ENCODE measurements around the gene MRPS25. TPM values are rescaled to one million over a fixed set of nuclear protein-coding genes. Genes with fewer than 3 reads are reported as not detected.

Gene MRPS25
- polyA plus RNA-seq, 1 of the 3 experiments (the other 2 are of a cell fraction), result 41.5 TPM

DNA sequence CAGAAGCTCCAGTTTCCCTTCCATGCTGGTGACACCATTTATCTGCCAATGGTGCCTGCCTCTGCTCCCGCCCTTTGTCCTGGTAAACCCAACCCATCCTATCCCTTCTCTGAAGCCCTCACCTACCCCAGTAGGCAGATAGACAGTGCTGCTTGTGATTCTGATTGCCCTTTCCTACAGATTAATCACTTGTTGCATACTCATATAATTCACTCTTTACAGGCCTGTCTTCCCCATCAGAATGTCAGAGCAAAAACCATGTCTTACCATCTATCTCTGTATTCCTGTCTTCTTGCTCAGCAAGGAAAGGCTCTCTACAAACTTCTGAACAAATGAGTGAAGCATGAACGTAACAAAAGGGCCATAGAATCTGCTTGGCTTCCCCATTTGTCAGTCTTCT lies 47.9 kb downstream of the MRPS25 start (continued):
- no peak for TF ChIP-seq USF1 (IDR thresholded peaks at IDR 0.05; ENCODE audit: borderline replicate concordance, low read depth)
- no peak for TF ChIP-seq ZBTB33 (IDR thresholded peaks at IDR 0.05; ENCODE audit: borderline replicate concordance, low read depth)

DNA sequence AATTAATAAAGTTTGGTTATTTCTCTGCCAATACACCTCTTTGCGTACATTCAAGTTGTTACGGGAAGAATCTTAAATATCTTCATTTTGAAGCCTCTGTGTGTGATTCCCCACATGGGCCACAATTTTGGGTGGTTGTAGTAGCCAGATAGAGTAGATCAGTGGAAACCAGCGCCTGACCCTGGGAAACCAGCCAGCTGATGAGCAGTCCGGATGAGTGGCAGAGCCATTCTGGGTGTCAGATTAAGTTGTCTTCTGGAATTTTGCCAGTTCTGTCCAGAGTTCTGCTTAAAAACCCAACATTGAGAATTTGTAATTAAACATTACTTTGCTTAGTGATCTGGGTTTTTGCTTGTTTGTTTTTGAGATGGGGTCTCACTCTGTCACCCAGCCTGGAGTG lies 49.7 kb downstream of the MRPS25 start:
- H3K4me2 ChIP-seq, result no peak overlapping the region
- H3K27me3 ChIP-seq (ENCODE audit: insufficient read depth), result no peaks in the 10 kb centered on the region
- peaks cover 4% of the 10 kb centered on the region for H3F3A ChIP-seq (replicated peaks; ENCODE audit: insufficient read depth)
- H3K9me2 ChIP-seq, result no peaks in the 10 kb centered on the region
- H3K9me3 ChIP-seq, result no peaks in the 10 kb centered on the region
- DNase-seq, result no peak
- H3K79me2 ChIP-seq (ENCODE audit: insufficient read depth), result peaks cover 14% of the 10 kb centered on the region; the same call in 1 of the 2 replicates
- WGBS (ENCODE audit: low lambda C conversion rate), result 75% methylated on average over 4 of the region's 4 CpGs
- POLR2A ChIA-PET, result interaction anchor here (0.6 kb wide), 1 partner anchor 69 kb away, joined by 3 read pairs; no protein-coding TSS in a partner anchor
- H3K36me3 ChIP-seq (replicated peaks in 1 of 2; ENCODE audit: control insufficient read depth in 1 of 2, insufficient read depth in 2 of 2, low read length in 1 of 2), result peaks cover 42 to 60% of the 10 kb centered on the region in 2 experiments
- peaks cover 3 to 8% of the 10 kb centered on the region in 2 experiments; a peak in 2 of 4 replicates for H3K4me1 ChIP-seq (ENCODE audit: control insufficient read depth in 1 of 2, insufficient read depth in 2 of 2, low read depth in 1 of 2, low read length in 1 of 2)
- no peak overlapping the region for H2AFZ ChIP-seq (ENCODE audit: low read depth)
- 0 out of 2 replicates have a peak, but pooled peaks cover 4% of the 10 kb centered on the region for H4K20me1 ChIP-seq (ENCODE audit: insufficient read depth)
- CTCF ChIA-PET, result no interaction called here
- no peak overlapping the region for H3K9ac ChIP-seq
- H3K27ac ChIP-seq (ENCODE audit: low read depth in 2 of 2, low read length in 1 of 2), result no peak overlapping the region
- TF ChIP-seq USF1 (IDR thresholded peaks at IDR 0.05; ENCODE audit: borderline replicate concordance, low read depth), result no peak
- TF ChIP-seq, protein P1, sequence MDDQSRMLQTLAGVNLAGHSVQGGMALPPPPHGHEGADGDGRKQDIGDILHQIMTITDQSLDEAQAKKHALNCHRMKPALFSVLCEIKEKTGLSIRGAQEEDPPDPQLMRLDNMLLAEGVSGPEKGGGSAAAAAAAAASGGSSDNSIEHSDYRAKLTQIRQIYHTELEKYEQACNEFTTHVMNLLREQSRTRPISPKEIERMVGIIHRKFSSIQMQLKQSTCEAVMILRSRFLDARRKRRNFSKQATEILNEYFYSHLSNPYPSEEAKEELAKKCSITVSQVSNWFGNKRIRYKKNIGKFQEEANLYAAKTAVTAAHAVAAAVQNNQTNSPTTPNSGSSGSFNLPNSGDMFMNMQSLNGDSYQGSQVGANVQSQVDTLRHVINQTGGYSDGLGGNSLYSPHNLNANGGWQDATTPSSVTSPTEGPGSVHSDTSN (IDR thresholded peaks at IDR 0.05), result peak; percentile 61
- TF ChIP-seq EZH2phosphoT487 (IDR thresholded peaks at IDR 0.05; ENCODE audit: borderline replicate concordance, low read depth), result no peak
- TF ChIP-seq NFIC (IDR thresholded peaks at IDR 0.05; ENCODE audit: borderline replicate concordance), result peak; percentile 69
- no peak for TF ChIP-seq FOXJ3 (CRISPR knock-in tag; IDR thresholded peaks at IDR 0.05)
- no peak for TF ChIP-seq FOSL2 (IDR thresholded peaks at IDR 0.05; ENCODE audit: borderline replicate concordance, low read depth)
- no peak for TF ChIP-seq SMC3 (IDR thresholded peaks at IDR 0.05; ENCODE audit: low read depth, low read length)
- TF ChIP-seq RFX5 (IDR thresholded peaks at IDR 0.05; ENCODE audit: low read length), result no peak
- no peak for TF ChIP-seq FOXM1 (IDR thresholded peaks at IDR 0.05; ENCODE audit: low read depth)
- no peak for TF ChIP-seq RCOR1 (IDR thresholded peaks at IDR 0.05; ENCODE audit: low read length)
- TF ChIP-seq MXI1 (IDR thresholded peaks at IDR 0.05; ENCODE audit: low read depth, low read length), result no peak
- no peak for TF ChIP-seq TEAD4 (IDR thresholded peaks at IDR 0.05; ENCODE audit: borderline replicate concordance, insufficient read depth)
- no peak overlapping the region for H3K4me3 ChIP-seq (ENCODE audit: low read depth in 2 of 2, low read length in 1 of 2)

All from SK-N-SH (cell line).